Osteocyte (in vitro differentiated cells): ENCODE data around the gene SQSTM1. TPM values are rescaled to one million over a fixed set of nuclear protein-coding genes. Genes with fewer than 3 reads are reported as not detected.
A peak's percentile ranks its signal among the peaks of the same experiment; 100 is the strongest.
"Not testable (repeated sequence)": the region's sequence is repeated elsewhere in the genome, so short reads cannot be mapped to it uniquely, and the experiment has no call there.

Experiments used
- DNase-seq: peaks from one replicate; pipeline ENCODE4 v3.0.0; 2021; ENCODE audit warnings: mixed read lengths; ENCODE audit not compliant: unreplicated experiment; ENCODE audit errors: extremely low spot score
- H3K27ac Mint-ChIP-seq: one replicate; pipeline ENCODE4 v1.8.0; 2021; ENCODE audit warnings: mild to moderate bottlenecking, mixed read lengths; ENCODE audit not compliant: unreplicated experiment
- H3K27me3 Mint-ChIP-seq: one replicate; pipeline ENCODE4 v1.8.0; 2021; ENCODE audit warnings: mixed read lengths; ENCODE audit not compliant: unreplicated experiment
- H3K36me3 Mint-ChIP-seq: one replicate; pipeline ENCODE4 v1.8.0; 2021; ENCODE audit warnings: mixed read lengths; ENCODE audit not compliant: unreplicated experiment
- H3K4me1 Mint-ChIP-seq: one replicate; pipeline ENCODE4 v1.8.0; 2021; ENCODE audit warnings: mixed read lengths; ENCODE audit not compliant: unreplicated experiment
- H3K4me3 Mint-ChIP-seq: one replicate; pipeline ENCODE4 v1.8.0; 2021; ENCODE audit warnings: mild to moderate bottlenecking, moderate library complexity, mixed read lengths; ENCODE audit not compliant: unreplicated experiment
- H3K9me3 Mint-ChIP-seq: one replicate; pipeline ENCODE4 v1.8.0; 2021; ENCODE audit warnings: mixed read lengths; ENCODE audit not compliant: unreplicated experiment
- total RNA-seq: library from RNA; stranded (reverse); gene quantifications from 2 replicates; pipeline ENCODE4 v1.2.1, GENCODE V29; 2021
- TF ChIP-seq, protein P1 (sequence below): fragments of 200-600 bp; sonication (generic); IDR thresholded peaks from 2 replicates; pipeline ENCODE4 v1.5.0; 2021; ENCODE audit warnings: antibody characterized with exemption, mild to moderate bottlenecking, moderate library complexity

Gene SQSTM1
- total RNA-seq, 1 donor from 2014 or later: 447 TPM

DNA sequence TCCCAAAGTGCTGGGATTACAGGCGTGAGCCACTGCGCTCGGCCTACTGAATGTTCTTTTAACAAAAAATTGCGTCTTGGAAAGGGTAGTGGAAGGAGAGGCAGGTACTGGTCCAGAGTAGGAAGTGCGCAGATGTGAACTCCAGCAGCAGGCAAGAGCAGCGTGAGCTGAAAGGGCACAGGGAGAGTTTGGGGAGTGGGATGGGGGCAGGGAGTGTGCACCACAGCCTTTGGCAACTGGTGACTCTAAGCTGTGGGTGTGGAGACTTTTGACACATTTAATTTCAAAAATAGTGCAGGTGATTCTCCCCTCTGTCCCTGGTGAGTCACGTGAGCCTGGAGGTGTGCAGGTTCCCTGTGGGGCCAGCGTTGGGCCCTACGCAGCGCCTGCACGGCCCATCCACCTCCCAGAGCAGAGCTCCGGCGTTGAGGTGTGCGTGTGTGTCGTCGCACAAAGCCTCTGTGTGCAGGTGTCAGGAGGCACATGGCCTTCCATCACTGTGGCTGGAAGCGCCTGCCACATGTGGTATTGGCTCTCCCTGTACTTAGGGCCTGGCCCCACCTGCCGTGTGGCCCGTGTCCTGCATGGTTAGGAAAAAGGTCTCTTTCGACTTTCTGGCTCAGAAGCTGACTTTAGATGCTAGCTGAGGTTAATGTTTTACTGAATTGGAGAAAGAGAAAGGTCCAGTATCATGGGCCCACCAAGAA is 11.5 kb downstream of the SQSTM1 start:
- Mint-ChIP-seq H3K4me3 (no peak overlapping the region), H3K9me3 (no peaks in the 10 kb centered on the region), H3K27me3 (no peaks in the 10 kb centered on the region), H3K4me1 (peaks cover 9% of the 10 kb centered on the region), H3K36me3 (peaks cover 73% of the 10 kb centered on the region), H3K27ac (no peak overlapping the region)
- DNase-seq: no peak
- TF ChIP-seq, protein P1, sequence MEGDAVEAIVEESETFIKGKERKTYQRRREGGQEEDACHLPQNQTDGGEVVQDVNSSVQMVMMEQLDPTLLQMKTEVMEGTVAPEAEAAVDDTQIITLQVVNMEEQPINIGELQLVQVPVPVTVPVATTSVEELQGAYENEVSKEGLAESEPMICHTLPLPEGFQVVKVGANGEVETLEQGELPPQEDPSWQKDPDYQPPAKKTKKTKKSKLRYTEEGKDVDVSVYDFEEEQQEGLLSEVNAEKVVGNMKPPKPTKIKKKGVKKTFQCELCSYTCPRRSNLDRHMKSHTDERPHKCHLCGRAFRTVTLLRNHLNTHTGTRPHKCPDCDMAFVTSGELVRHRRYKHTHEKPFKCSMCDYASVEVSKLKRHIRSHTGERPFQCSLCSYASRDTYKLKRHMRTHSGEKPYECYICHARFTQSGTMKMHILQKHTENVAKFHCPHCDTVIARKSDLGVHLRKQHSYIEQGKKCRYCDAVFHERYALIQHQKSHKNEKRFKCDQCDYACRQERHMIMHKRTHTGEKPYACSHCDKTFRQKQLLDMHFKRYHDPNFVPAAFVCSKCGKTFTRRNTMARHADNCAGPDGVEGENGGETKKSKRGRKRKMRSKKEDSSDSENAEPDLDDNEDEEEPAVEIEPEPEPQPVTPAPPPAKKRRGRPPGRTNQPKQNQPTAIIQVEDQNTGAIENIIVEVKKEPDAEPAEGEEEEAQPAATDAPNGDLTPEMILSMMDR: no peak

DNA sequence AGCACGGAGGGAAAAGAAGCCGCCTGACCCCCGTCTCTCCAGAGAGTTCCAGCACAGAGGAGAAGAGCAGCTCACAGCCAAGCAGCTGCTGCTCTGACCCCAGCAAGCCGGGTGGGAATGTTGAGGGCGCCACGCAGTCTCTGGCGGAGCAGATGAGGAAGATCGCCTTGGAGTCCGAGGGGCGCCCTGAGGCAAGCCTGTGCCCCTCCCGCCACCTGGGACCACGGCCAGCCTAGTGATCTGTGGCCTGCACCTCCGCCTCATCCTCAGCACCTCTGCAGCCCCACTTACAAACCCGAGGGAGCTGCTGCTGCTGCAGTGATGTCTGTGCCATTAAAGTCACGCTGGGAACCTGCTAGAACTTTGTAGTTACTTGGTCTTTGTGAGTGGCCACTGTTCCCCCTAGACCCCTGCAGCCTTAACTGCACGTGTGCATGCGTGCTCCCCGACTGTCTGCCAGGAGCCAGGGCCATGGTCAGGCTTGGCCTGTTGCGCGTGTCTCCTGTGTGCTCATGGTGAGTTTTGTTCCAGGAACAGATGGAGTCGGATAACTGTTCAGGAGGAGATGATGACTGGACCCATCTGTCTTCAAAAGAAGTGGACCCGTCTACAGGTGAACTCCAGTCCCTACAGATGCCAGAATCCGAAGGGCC is 12.5 kb downstream of the SQSTM1 start:
- Mint-ChIP-seq H3K36me3 (peaks cover 72% of the 10 kb centered on the region), H3K27me3 (no peaks in the 10 kb centered on the region)
- DNase-seq: no peak

DNA sequence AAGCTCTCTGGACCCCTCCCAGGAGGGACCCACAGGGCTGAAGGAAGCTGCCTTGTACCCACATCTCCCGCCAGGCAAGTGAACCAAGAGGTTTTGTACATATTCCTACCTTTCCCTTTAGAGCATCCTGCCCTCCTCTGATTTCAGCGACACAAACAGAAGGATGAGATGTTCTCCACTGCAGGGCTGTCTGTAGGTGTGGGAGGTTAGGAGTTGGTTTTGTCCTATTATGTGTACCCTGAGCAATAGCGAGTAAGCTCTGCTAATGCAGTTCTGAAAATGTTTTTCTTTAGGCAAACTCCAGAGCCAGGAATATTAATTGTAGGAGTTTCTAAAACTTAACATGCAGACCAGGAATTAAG is 13.0 kb downstream of the SQSTM1 start:
- no peak overlapping the region for H3K4me3 Mint-ChIP-seq
- DNase-seq: no peak
- H3K4me1 Mint-ChIP-seq: peaks cover 7% of the 10 kb centered on the region
- no peaks in the 10 kb centered on the region for H3K27me3 Mint-ChIP-seq
- TF ChIP-seq, protein P1: no peak
- H3K27ac Mint-ChIP-seq: no peak overlapping the region
- no peaks in the 10 kb centered on the region for H3K9me3 Mint-ChIP-seq
- H3K36me3 Mint-ChIP-seq: peaks cover 66% of the 10 kb centered on the region

More for the DNA sequence above, 12.5 kb downstream of the SQSTM1 start:
- H3K4me1 Mint-ChIP-seq: peaks cover 7% of the 10 kb centered on the region
- no peak overlapping the region for H3K4me3 Mint-ChIP-seq
- TF ChIP-seq, protein P1: no peak
- no peaks in the 10 kb centered on the region for H3K9me3 Mint-ChIP-seq
- H3K27ac Mint-ChIP-seq: peak overlapping the region; percentile 7

DNA sequence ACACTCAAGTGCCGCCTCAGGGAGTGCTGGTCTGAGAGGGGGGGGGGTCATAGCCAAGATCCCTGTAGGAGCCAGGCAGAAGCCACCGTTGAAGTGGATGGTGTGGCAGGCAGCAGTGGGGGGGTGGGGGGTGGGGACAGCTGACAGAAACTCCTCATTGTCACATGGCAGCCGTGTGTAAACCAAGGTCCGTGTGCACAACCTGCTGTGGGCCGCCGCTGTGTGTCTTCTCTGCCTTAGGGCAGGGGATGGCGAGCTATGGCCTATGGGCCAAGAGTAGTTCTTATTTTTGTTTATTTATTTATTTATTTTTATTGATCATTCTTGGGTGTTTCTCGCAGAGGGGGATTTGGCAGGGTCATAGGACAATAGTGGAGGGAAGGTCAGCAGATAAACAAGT is 13.4 kb downstream of the SQSTM1 start:
- TF ChIP-seq, protein P1: no peak
- Mint-ChIP-seq H3K27ac (no peak overlapping the region), H3K9me3 (no peaks in the 10 kb centered on the region), H3K36me3 (peaks cover 62% of the 10 kb centered on the region), H3K4me1 (peaks cover 7% of the 10 kb centered on the region), H3K27me3 (no peaks in the 10 kb centered on the region), H3K4me3 (no peak overlapping the region)
- no peak for DNase-seq

DNA sequence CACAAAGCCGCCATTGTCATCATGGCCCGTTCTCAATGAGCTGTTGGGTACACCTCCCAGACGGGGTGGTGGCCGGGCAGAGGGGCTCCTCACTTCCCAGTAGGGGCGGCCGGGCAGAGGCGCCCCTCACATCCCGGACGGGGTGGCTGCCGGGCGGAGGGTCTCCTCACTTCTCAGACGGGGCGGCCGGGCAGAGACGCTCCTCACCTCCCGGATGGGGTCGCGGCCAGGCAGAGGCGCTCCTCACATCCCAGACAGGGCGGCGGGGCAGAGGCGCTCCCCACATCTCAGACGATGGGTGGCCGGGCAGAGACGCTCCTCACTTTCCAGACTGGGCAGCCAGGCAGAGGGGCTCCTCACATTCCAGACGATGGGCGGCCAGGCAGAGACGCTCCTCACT is 14.2 kb downstream of the SQSTM1 start:
- H3K27ac Mint-ChIP-seq, H3K27me3 Mint-ChIP-seq, H3K9me3 Mint-ChIP-seq, H3K4me1 Mint-ChIP-seq, DNase-seq, H3K4me3 Mint-ChIP-seq: not testable (repeated sequence)
- H3K36me3 Mint-ChIP-seq: peaks cover 55% of the 10 kb centered on the region
